Stimulated activated CD4-positive, alpha-beta T cell treated with anti-CD3 and anti-CD28 coated beads, Interleukin-12 subunit alpha, Interleukin-12 subunit beta, amount 100 ng/mL, for 24 hours (primary cell): ENCODE measurements around the gene SDHC.
"Not testable (repeated sequence)": the region's sequence is repeated elsewhere in the genome, so short reads cannot be mapped to it uniquely, and the experiment has no call there.

ENCODE experiments used
- DNase-seq, 2 experiments: peaks; one replicate each; pipeline ENCODE4 v3.0.0-alpha.2; 2020; ENCODE audit warnings: low read depth in 2 of 2

The SDHC gene

GRCh38 chr1:161311595-161312181 is 2.5 kb upstream of the SDHC start:
- no peak for DNase-seq

- DNase-seq = no peak
These were observed 504 bp upstream of the SDHC start for GRCh38 chr1:161313554-161314200.

- not testable (repeated sequence) for DNase-seq
These were observed 1.9 kb downstream of the SDHC start for GRCh38 chr1:161315841-161316674.

GRCh38 chr1:161324020-161324419 is 9.8 kb downstream of the SDHC start:
- DNase-seq = no peak

- no peak for DNase-seq
These were observed 16.2 kb downstream of the SDHC start for GRCh38 chr1:161330346-161330745.

GRCh38 chr1:161333166-161333565 is 19.0 kb downstream of the SDHC start:
- DNase-seq = no peak

- DNase-seq = no peak
These were observed 21.6 kb downstream of the SDHC start for GRCh38 chr1:161335796-161336195.

- no peak for DNase-seq
These were observed 28.0 kb downstream of the SDHC start for GRCh38 chr1:161342177-161342576.

GRCh38 chr1:161342821-161343220 is 28.6 kb downstream of the SDHC start:
- DNase-seq = no peak

- DNase-seq = no peak
These were observed 36.5 kb downstream of the SDHC start for GRCh38 chr1:161350671-161351070.

GRCh38 chr1:161351482-161351881 is 37.3 kb downstream of the SDHC start:
- no peak for DNase-seq

GRCh38 chr1:161357073-161357472 is 42.9 kb downstream of the SDHC start:
- no peak for DNase-seq

- no peak for DNase-seq
These were observed 45.1 kb downstream of the SDHC start for GRCh38 chr1:161359291-161359690.

- DNase-seq = no peak
These were observed 50.2 kb downstream of the SDHC start for GRCh38 chr1:161364332-161364731.

- DNase-seq = no peak
These were observed 51.0 kb downstream of the SDHC start for GRCh38 chr1:161365207-161365606.

GRCh38 chr1:161367684-161368400 is 53.7 kb downstream of the SDHC start, which contains the start of gene CFAP126:
CFAP126 (minus strand) TSS chr1:161367876; CDS start chr1:161367868, 8 bp downstream.
- DNase-seq = no peak

GRCh38 chr1:161373442-161373841 is 59.3 kb downstream of the SDHC start:
- no peak for DNase-seq

GRCh38 chr1:161374373-161374772 is 60.2 kb downstream of the SDHC start:
- DNase-seq = no peak

GRCh38 chr1:161378014-161378413 is 63.8 kb downstream of the SDHC start:
- DNase-seq = no peak

- no peak for DNase-seq
These were observed 64.9 kb downstream of the SDHC start for GRCh38 chr1:161379071-161379470.

GRCh38 chr1:161381707-161382106 is 67.5 kb downstream of the SDHC start:
- no peak for DNase-seq
